Pancreas (tissue), 10 donors: Measurements from ENCODE around the gene LYSET. TPM values are rescaled to one million over a fixed set of nuclear protein-coding genes. Genes with fewer than 3 reads are reported as not detected.
"Not testable (repeated sequence)": the region's sequence is repeated elsewhere in the genome, so short reads cannot be mapped to it uniquely, and the experiment has no call there.

Experiments
- ATAC-seq, 4 donors: fragments of 200-7000 bp; cut with Tn5 transposase; one replicate each; pipeline versions ENCODE4 v1.8.0 to v1.9.1; 2020; ENCODE audit warnings: mild to moderate bottlenecking in 4 of 4, moderate library complexity in 4 of 4
- DNase-seq, 6 donors: peaks; one replicate each; pipeline ENCODE4 v3.0.0-alpha.2; 2020
- FAIRE-seq: peaks from 2 replicates; lab custom pipeline; 2012; peaks lifted over from hg19 to GRCh38; lab: Jason Lieb, UNC
- H3K27ac ChIP-seq, 4 donors: fragments of 200-600 bp; sonication (generic); 1 replicate in 3 of 4; 2 replicates in 1 of 4; pipeline versions ENCODE4 v1.5.0 to v1.8.0; 2020
- H3K27me3 ChIP-seq, 4 donors: fragments of 200-600 bp; one replicate each; pipeline ENCODE4 v1.8.0; 2021
- H3K36me3 ChIP-seq, 3 donors: fragments of 200-600 bp; sonication (generic) in 1 of 3; one replicate each; pipeline versions ENCODE4 v1.5.0 to v1.8.0; 2020 to 2021
- H3K4me1 ChIP-seq, 3 donors: fragments of 200-600 bp; one replicate each; pipeline ENCODE4 v1.8.0; 2021
- H3K4me3 ChIP-seq, 4 donors: fragments of 200-600 bp; sonication (generic) in 2 of 4; one replicate each; pipeline versions ENCODE4 v1.5.0 to v1.8.0; 2020 to 2021
- H3K9me3 ChIP-seq, 4 donors: fragments of 200-600 bp; one replicate each; pipeline ENCODE4 v1.8.0; 2021
- WGBS, 2 donors: extraction: QIAGEN DNeasy Blood & Tissue Kit; methylation state at CpG; one replicate each; pipeline ENCODE4 v1.1.7; 2013; 5-methylcytosine and 5-hydroxymethylcytosine counted together
- intact Hi-C, 3 donors: fragments of 100-400 bp; cut with DNase I; formaldehyde crosslinking; loops; one replicate each; pipeline versions ENCODE4 v1.11.1 to v1.14.2; 2022
- polyA plus RNA-seq, 2 donors: library from polyadenylated mRNA; stranded (reverse); fragments of 200-250 nt; gene quantifications; one replicate each; pipeline ENCODE4 v1.2.3, GENCODE V29; 2013
- total RNA-seq, 6 donors: library from RNA; stranded (reverse); fragmentation: NEBNext Ultra II Directional in 4 of 6; extraction: Animal tissue kit (Norgen Biotek cat#: 25700) in 4 of 6; gene quantifications; one replicate each; pipeline versions ENCODE4 v1.2.1 to v1.2.4, GENCODE V29; 2021 to 2023
- TF ChIP-seq, protein P1 (sequence below), 4 donors: fragments of 200-600 bp; sonication (generic) in 3 of 4; IDR thresholded peaks; one replicate each; pipeline versions ENCODE4 v1.5.0 to v1.8.0; 2021; ENCODE audit warnings: antibody characterized with exemption in 4 of 4
- donor health status: healthy with polysubstance abuse.
- donor health status: DM: no; HTN: no; CAD: no; lungs with moderate emphysema.
- donor health status: DM: no; HTN: no; CAD: no.
- donor health status: control.
- donor health status: control.
- donor health status: Bipolar disorder and iron deficiency.
- donor health status: DM: yes; HTN: yes; CAD: no.
- donor health status: DM: no; HTN: no; CAD: no.
- donor health status: DM: no; HTN: no; CAD: no.
- donor health status: DM: yes; HTN: yes; CAD: no.

Gene LYSET, protein sequence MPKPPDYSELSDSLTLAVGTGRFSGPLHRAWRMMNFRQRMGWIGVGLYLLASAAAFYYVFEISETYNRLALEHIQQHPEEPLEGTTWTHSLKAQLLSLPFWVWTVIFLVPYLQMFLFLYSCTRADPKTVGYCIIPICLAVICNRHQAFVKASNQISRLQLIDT
- total RNA-seq (10 to 100 TPM in 2 of 6 donors, 1 to 10 TPM in 4; 6.1 to 16.6 (median 9.2) TPM), polyA plus RNA-seq (10 to 100 TPM in 1 of 2 donors, 1 to 10 TPM in 1; 8.7 to 21.2 TPM)

- H3K4me1 ChIP-seq: peaks cover 0 to 24% (median 10%) of the 10 kb centered on the region in 3 donors
- no peaks in the 10 kb centered on the region for H3K27me3 ChIP-seq
- ATAC-seq (peak; percentile 93 to 97 (median 94)), FAIRE-seq (no peak), DNase-seq (peak; percentile 86 to 95 (median 90))
- H3K9me3 ChIP-seq: no peaks in the 10 kb centered on the region
- intact Hi-C loops: no loop called here
- peak within 1 kb of the TSS; percentile 75 to 97 (median 95) for H3K4me3 ChIP-seq
- peak within 1 kb of the TSS; percentile 90 to 95 (median 92) for H3K27ac ChIP-seq
- 0 to 1% methylated on average over 88 to 124 of the region's 124 CpGs for WGBS, 2 donors
- H3K36me3 ChIP-seq: no peaks in the 10 kb centered on the region
- TF ChIP-seq, protein P1, sequence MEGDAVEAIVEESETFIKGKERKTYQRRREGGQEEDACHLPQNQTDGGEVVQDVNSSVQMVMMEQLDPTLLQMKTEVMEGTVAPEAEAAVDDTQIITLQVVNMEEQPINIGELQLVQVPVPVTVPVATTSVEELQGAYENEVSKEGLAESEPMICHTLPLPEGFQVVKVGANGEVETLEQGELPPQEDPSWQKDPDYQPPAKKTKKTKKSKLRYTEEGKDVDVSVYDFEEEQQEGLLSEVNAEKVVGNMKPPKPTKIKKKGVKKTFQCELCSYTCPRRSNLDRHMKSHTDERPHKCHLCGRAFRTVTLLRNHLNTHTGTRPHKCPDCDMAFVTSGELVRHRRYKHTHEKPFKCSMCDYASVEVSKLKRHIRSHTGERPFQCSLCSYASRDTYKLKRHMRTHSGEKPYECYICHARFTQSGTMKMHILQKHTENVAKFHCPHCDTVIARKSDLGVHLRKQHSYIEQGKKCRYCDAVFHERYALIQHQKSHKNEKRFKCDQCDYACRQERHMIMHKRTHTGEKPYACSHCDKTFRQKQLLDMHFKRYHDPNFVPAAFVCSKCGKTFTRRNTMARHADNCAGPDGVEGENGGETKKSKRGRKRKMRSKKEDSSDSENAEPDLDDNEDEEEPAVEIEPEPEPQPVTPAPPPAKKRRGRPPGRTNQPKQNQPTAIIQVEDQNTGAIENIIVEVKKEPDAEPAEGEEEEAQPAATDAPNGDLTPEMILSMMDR (IDR thresholded peaks at IDR 0.05): peak in 1 of 4 donors; percentile 23
Observed at GRCh38 chr14:93184391-93185348, at the start of gene LYSET, which contains the start of gene MOAP1. Gene LYSET (plus strand): TSS chr14:93185317. CDS start chr14:93185406, 89 bp downstream. Gene MOAP1 (minus strand): TSS chr14:93184897. CDS start chr14:93184242, 655 bp downstream.

- Histone ChIP-seq H3K4me3 (no peak overlapping the region), H3K4me1 (peaks cover 16 to 24% (median 23%) of the 10 kb centered on the region in 3 donors), H3K27ac (peak overlapping the region in 3 of 4 donors; percentile 22 to 82 (median 80)), H3K36me3 (no peaks in the 10 kb centered on the region), H3K9me3 (no peaks in the 10 kb centered on the region), H3K27me3 (no peaks in the 10 kb centered on the region)
- 16 to 23% methylated on average over 5 of the region's 5 CpGs for WGBS, 2 donors
- intact Hi-C loops: loop anchor here in 1 of 3 donors (5.0 kb wide), 1 partner anchor 183 kb away; no protein-coding TSS in a partner anchor
- DNase-seq (peak in 5 of 6 donors; percentile 65 to 82 (median 76)), FAIRE-seq (no peak), ATAC-seq (peak; percentile 63 to 79 (median 72))
- TF ChIP-seq, protein P1 (IDR thresholded peaks at IDR 0.05): no peak
Observed at GRCh38 chr14:93135399-93135798, 49.7 kb upstream of the LYSET start.

DNA sequence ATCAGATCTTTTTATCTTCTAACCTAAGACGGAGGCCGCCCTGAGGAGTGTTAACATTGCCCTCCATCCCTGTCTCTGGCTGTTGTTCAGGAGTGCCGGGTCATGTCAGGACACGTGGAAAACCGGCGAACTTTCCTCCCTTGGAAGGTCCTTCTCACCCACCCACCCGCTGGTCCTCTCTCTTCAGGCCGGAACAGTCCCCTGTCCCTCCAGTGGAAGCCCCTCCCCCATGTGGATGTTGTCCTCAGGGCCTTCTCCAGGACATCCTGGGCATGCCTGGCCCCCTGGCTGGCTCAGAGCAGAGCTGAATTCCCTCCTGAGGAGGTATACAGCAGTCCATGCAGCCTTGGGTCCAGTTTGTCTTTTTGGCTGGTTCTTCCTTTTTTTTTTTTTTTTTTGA is 49.1 kb upstream of the LYSET start:
- TF ChIP-seq, protein P1 (IDR thresholded peaks at IDR 0.05): no peak
- no peaks in the 10 kb centered on the region for H3K9me3 ChIP-seq
- DNase-seq (peak in 3 of 6 donors; percentile 11 to 61 (median 33)), ATAC-seq (no peak), FAIRE-seq (no peak)
- H3K27me3 ChIP-seq: no peaks in the 10 kb centered on the region
- 33 to 38% methylated on average over 8 of the region's 8 CpGs for WGBS, 2 donors
- H3K4me1 ChIP-seq: peaks cover 16 to 24% (median 23%) of the 10 kb centered on the region in 3 donors
- peak overlapping the region in 3 of 4 donors; percentile 22 to 82 (median 80) for H3K27ac ChIP-seq
- H3K4me3 ChIP-seq: no peak overlapping the region
- intact Hi-C loops: loop anchor here in 1 of 3 donors (5.0 kb wide), 1 partner anchor 184 kb away; no protein-coding TSS in a partner anchor
- no peaks in the 10 kb centered on the region for H3K36me3 ChIP-seq

DNA sequence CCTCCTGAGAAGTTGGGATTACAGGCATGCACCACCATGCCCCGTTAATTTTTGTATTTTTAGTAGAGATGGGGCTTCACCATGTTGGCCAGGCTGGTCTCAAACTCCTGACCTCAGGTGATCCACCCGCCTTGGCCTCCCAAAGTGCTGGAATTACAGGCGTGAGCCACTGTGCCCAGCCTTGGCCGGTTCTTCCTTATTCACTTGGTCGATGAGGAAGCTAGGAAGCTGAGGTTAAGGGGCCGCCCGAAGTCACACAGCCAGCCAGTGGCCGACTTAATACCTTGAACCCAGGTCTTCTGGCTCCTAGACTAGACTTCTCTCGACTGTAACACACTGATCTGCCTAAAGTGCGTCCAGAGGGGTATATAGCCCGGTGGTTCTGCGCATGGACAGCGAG is 48.6 kb upstream of the LYSET start:
- Histone ChIP-seq H3K4me1 (peaks cover 16 to 24% (median 23%) of the 10 kb centered on the region in 3 donors), H3K27ac (peak overlapping the region in 2 of 4 donors; percentile 80 to 82)
- H3K4me3 ChIP-seq, H3K9me3 ChIP-seq, ATAC-seq, H3K36me3 ChIP-seq, H3K27me3 ChIP-seq, FAIRE-seq, DNase-seq: not testable (repeated sequence)
- WGBS, 2 donors: 85 to 87% methylated on average over 13 of the region's 13 CpGs
- intact Hi-C loops: loop anchor here in 1 of 3 donors (5.0 kb wide), 1 partner anchor 184 kb away; no protein-coding TSS in a partner anchor

GRCh38 chr14:93137864-93138263 is 47.3 kb upstream of the LYSET start:
- H3K4me3 ChIP-seq: no peak overlapping the region
- no peaks in the 10 kb centered on the region for H3K27me3 ChIP-seq
- peak overlapping the region in 2 of 4 donors; percentile 46 to 52 for H3K27ac ChIP-seq
- DNase-seq: peak; percentile 78 to 96 (median 85)
- H3K9me3 ChIP-seq: no peaks in the 10 kb centered on the region
- intact Hi-C loops: loop anchor here in 1 of 3 donors (5.0 kb wide), 1 partner anchor 186 kb away; no protein-coding TSS in a partner anchor
- peak; percentile 72 to 80 (median 78) for ATAC-seq
- H3K4me1 ChIP-seq: peaks cover 16 to 21% (median 20%) of the 10 kb centered on the region in 3 donors
- WGBS, 2 donors: 16 to 23% methylated on average over 17 of the region's 17 CpGs
- H3K36me3 ChIP-seq: no peaks in the 10 kb centered on the region
- FAIRE-seq: no peak
- TF ChIP-seq, protein P1 (IDR thresholded peaks at IDR 0.05): peak in 1 of 4 donors; percentile 16
